ENCODE data around the gene WASHC4. TPM values are rescaled to one million over a fixed set of nuclear protein-coding genes. Genes with fewer than 3 reads are reported as not detected.

WASHC4 gene
- total and polyA plus RNA-seq, 3 donors from 2014 or later = 17.4 to 57.7 (median 55.3) TPM

DNA sequence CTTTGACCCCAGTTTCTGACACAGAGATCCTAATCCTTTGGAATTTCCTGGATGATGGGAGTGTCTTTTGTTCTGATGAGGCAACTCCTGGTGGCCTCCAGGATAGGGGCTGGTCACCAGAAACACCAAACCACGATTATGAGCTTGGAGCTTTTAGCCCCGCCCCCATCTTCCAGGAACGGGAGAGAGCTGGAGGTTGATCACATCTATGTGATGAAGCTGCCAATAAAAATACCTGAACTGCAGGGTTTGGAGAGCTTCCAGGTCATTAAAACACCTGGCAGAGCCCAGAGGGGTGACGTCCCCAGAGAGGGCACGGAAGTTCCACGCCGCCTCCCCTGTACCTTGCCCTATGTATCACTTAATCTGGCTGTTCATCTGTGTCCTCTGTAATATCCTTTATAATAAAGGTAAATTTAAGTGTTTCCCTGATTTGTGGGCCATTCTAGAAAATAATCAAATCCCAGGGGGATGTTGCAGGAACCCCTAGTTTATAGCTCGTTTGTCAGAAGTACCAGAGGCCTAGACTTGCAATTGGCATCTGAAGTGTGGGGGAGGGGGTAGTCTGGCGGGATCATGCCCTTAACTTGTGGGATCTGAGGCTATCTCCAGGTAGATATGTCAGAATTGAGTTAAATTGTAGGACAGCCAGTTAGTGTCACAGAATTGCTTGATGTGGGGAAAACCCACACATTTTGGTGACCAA lies 107.3 kb downstream of the WASHC4 start:
- TF ChIP-seq POLR2A (IDR thresholded peaks at IDR 0.05) (no peak), CTCF (IDR thresholded peaks at IDR 0.05) (no peak)
- intact Hi-C loops (cut with DNase I; ENCODE audit: low total_unique reads) = no loop called here
- H3K27me3 ChIP-seq = no peaks in the 10 kb centered on the region
- no peak overlapping the region for H3K4me3 ChIP-seq
- peaks cover 13% of the 10 kb centered on the region for H3K4me1 ChIP-seq
- no peaks in the 10 kb centered on the region for H3K36me3 ChIP-seq (ENCODE audit: low read depth, missing control alignments)
- 88 to 92% methylated on average over 9 of the region's 9 CpGs for WGBS, 2 donors
- DNase-seq = no peak
- no peak overlapping the region for H3K27ac ChIP-seq
- H3K9me3 ChIP-seq = no peaks in the 10 kb centered on the region

DNA sequence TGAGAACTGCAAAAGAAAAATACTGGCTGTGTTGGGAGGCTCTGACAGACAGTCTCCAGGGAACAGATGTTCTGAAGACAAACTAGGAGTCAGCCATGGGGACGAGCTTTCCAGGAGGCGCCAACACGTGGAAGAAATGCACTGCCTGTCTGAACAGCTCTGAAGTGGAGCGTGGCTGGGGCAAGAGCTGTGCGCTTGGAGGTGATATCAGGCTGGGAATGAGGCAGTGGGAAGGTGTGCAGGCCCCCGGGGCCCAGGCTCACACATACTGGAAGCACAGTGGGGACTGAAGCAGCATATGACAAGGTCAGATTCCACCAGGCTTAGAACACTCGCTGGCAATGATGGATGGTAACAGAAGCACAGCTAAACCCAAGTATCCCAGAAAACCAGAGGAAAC lies 110.9 kb downstream of the WASHC4 start:
- Histone ChIP-seq H3K36me3 (ENCODE audit: low read depth, missing control alignments) (no peaks in the 10 kb centered on the region), H3K9me3 (no peaks in the 10 kb centered on the region), H3K4me1 (peaks cover 36% of the 10 kb centered on the region), H3K27me3 (no peaks in the 10 kb centered on the region), H3K4me3 (no peak overlapping the region), H3K27ac (peak overlapping the region in 1 of 2 donors; percentile 28)
- 57 to 61% methylated on average over 7 of the region's 7 CpGs for WGBS, 2 donors
- intact Hi-C loops (cut with DNase I; ENCODE audit: low total_unique reads) = no loop called here
- TF ChIP-seq CTCF (IDR thresholded peaks at IDR 0.05) (no peak), POLR2A (IDR thresholded peaks at IDR 0.05) (no peak)
- DNase-seq = no peak

Other genes starting within 250 kb of the WASHC4 start
- 10 to 100 TPM; 31.6 to 49.5 TPM for gene SLC41A2, start 149.4 kb upstream of the WASHC4 start, total RNA-seq
- 21.9 TPM for gene SLC41A2, start 149.4 kb upstream of the WASHC4 start, polyA plus RNA-seq (ENCODE audit: insufficient read depth, low read depth, low replicate concordance)
- gene NOPCHAP1, start 121.4 kb upstream of the WASHC4 start, total RNA-seq = 10 to 100 TPM in 1 of 2 donors, 1 to 10 TPM in 1; 7.2 to 12.8 TPM
- 10.0 TPM for gene NOPCHAP1, start 121.4 kb upstream of the WASHC4 start, polyA plus RNA-seq (ENCODE audit: insufficient read depth, low read depth, low replicate concordance)
- gene ALDH1L2, start 23.3 kb upstream of the WASHC4 start, total RNA-seq = 1 to 10 TPM; 2.3 to 2.5 TPM
- gene ALDH1L2, start 23.3 kb upstream of the WASHC4 start, polyA plus RNA-seq (ENCODE audit: insufficient read depth, low read depth, low replicate concordance) = 3.5 TPM
- 100 to 1,000 TPM; 129 to 140 TPM for gene APPL2, start 128.4 kb downstream of the WASHC4 start, total RNA-seq
- gene APPL2, start 128.4 kb downstream of the WASHC4 start, polyA plus RNA-seq (ENCODE audit: insufficient read depth, low read depth, low replicate concordance) = 70.9 TPM
- 100 to 1,000 TPM; 112 to 121 TPM for gene C12orf75, start 223.0 kb downstream of the WASHC4 start, total RNA-seq
- 144 TPM for gene C12orf75, start 223.0 kb downstream of the WASHC4 start, polyA plus RNA-seq (ENCODE audit: insufficient read depth, low read depth, low replicate concordance)

Measured in testis (tissue), 3 donors.